B cell (primary cell): ENCODE measurements around the gene ATP8B1. TPM values are rescaled to one million over a fixed set of nuclear protein-coding genes. Genes with fewer than 3 reads are reported as not detected.

Experiments used
- ATAC-seq: fragments of 200-7000 bp; cut with Tn5 transposase; one replicate; pipeline ENCODE4 v1.10.0; 2021; ENCODE audit warnings: low read depth, mild to moderate bottlenecking, moderate number of reproducible peaks, moderate library complexity
- CTCF ChIA-PET: fragments of 350-600 bp; sonication (Branson Sonifier 250); formaldehyde crosslinking; loops from one replicate; lab custom pipeline; 2021; ENCODE audit warnings: antibody characterized with exemption, inconsistent platforms; lab: Charles Lee
- POLR2A ChIA-PET: fragments of 350-600 bp; sonication (Branson Sonifier 250); formaldehyde crosslinking; loops from one replicate; lab custom pipeline; 2021; ENCODE audit warnings: antibody characterized with exemption; lab: Charles Lee
- DNase-seq: peaks from one replicate; pipeline ENCODE4 v3.0.0; 2013
- H2AFZ ChIP-seq: 2 replicates; pipeline ENCODE4 v1.6.1; 2012; ENCODE audit warnings: mild to moderate bottlenecking, low read depth, low read length; ENCODE audit not compliant: insufficient read depth, poor library complexity, severe bottlenecking
- H3K27ac ChIP-seq, 2 donors: 1 replicate in 1 of 2; 2 replicates in 1 of 2; pipeline ENCODE4 v1.5.1; 2012 to 2013; ENCODE audit warnings: low read length in 2 of 2, mild to moderate bottlenecking in 2 of 2, moderate library complexity in 1 of 2
- H3K27me3 ChIP-seq, 4 experiments: fragments of 200-600 bp in 1 of 4; sonication (generic) in 1 of 4; replicated peaks in 1 of 4; 1 replicate in 2 of 4; 2 replicates in 2 of 4; pipeline versions ENCODE4 v1.6.1 to v1.7.0; 2013 to 2016; ENCODE audit warnings: low read length in 3 of 4, mild to moderate bottlenecking in 2 of 4, mixed read lengths in 1 of 4, moderate library complexity in 1 of 4; ENCODE audit not compliant: insufficient read depth in 4 of 4, control insufficient read depth in 3 of 4; ENCODE audit errors: control extremely low read depth in 1 of 4
- H3K36me3 ChIP-seq, 2 experiments: replicated peaks in 1 of 2; 1 replicate in 1 of 2; 2 replicates in 1 of 2; pipeline versions ENCODE4 v1.6.1 to v1.7.1; 2013; ENCODE audit warnings: low read length in 1 of 2; ENCODE audit not compliant: insufficient read depth in 2 of 2, control insufficient read depth in 1 of 2; ENCODE audit errors: control extremely low read depth in 1 of 2, extremely low read depth in 1 of 2
- H3K4me1 ChIP-seq, 2 donors: fragments of 200-600 bp in 1 of 2; sonication (generic) in 1 of 2; 1 replicate in 1 of 2; 2 replicates in 1 of 2; pipeline versions ENCODE4 v1.5.1 to v1.6.1; 2013 to 2017; ENCODE audit warnings: low read length in 2 of 2; ENCODE audit not compliant: control insufficient read depth in 2 of 2, insufficient read depth in 2 of 2
- H3K4me2 ChIP-seq: replicated peaks from 2 replicates; pipeline ENCODE3; 2012; ENCODE audit warnings: mild to moderate bottlenecking, low read depth, low read length; ENCODE audit not compliant: poor library complexity, severe bottlenecking
- H3K4me3 ChIP-seq, 5 experiments: fragments of 200-600 bp in 1 of 5; sonication (generic) in 1 of 5; 1 replicate in 3 of 5; 2 replicates in 2 of 5; pipeline versions ENCODE4 v1.5.1 to v1.7.0; 2011 to 2016; ENCODE audit warnings: low read length in 4 of 5, mild to moderate bottlenecking in 4 of 5, low read depth in 2 of 5, control low read depth in 1 of 5, moderate library complexity in 1 of 5; ENCODE audit not compliant: insufficient read depth in 1 of 5; ENCODE audit errors: control extremely low read depth in 1 of 5, extremely low read depth in 1 of 5
- H3K79me2 ChIP-seq: fragments of 200-600 bp; sonication (generic); one replicate; pipeline ENCODE4 v1.6.0; 2016; ENCODE audit warnings: low read length; ENCODE audit not compliant: control insufficient read depth, insufficient read depth
- H3K9ac ChIP-seq: fragments of 200-600 bp; sonication (generic); 2 replicates; pipeline ENCODE4 v1.6.1; 2017; ENCODE audit warnings: mild to moderate bottlenecking, low read length, moderate library complexity
- H3K9me3 ChIP-seq, 3 donors: one replicate each; pipeline versions ENCODE4 v1.6.1 to v1.7.1; 2013; ENCODE audit warnings: low read length in 2 of 3; ENCODE audit not compliant: control insufficient read depth in 2 of 3, insufficient read depth in 1 of 3; ENCODE audit errors: control extremely low read depth in 1 of 3
- H4K20me1 ChIP-seq: 2 replicates; pipeline ENCODE4 v1.6.0; 2012; ENCODE audit warnings: mild to moderate bottlenecking, low read length; ENCODE audit not compliant: insufficient read depth, control insufficient read depth, poor library complexity, severe bottlenecking
- H3K27ac Mint-ChIP-seq: one replicate; pipeline ENCODE4 v1.8.0; 2021; ENCODE audit warnings: mixed read lengths
- H3K27me3 Mint-ChIP-seq: one replicate; pipeline ENCODE4 v1.8.0; 2021; ENCODE audit warnings: mixed read lengths
- H3K4me1 Mint-ChIP-seq: one replicate; pipeline ENCODE4 v1.8.0; 2021; ENCODE audit warnings: mixed read lengths
- H3K4me3 Mint-ChIP-seq: one replicate; pipeline ENCODE4 v1.8.0; 2021; ENCODE audit warnings: mixed read lengths
- H3K9me3 Mint-ChIP-seq: one replicate; pipeline ENCODE4 v1.8.0; 2022; ENCODE audit warnings: mixed read lengths; ENCODE audit not compliant: insufficient read depth
- CTCF ChIP-seq: fragments of 200-600 bp; IDR thresholded peaks from one replicate; pipeline ENCODE4 v1.8.0; 2022; ENCODE audit warnings: antibody characterized with exemption, mild to moderate bottlenecking
- EZH2 ChIP-seq: IDR thresholded peaks from 2 replicates; pipeline ENCODE4 v1.6.1; 2012; ENCODE audit warnings: borderline replicate concordance, low read depth, mild to moderate bottlenecking, moderate library complexity, low read length; ENCODE audit not compliant: insufficient read depth, poor library complexity, severe bottlenecking
- WGBS: methylation state at CpG from one replicate; pipeline ENCODE4 v1.1.5; 2013; ENCODE audit warnings: missing lambda C conversion rate; ENCODE audit not compliant: insufficient coverage; 5-methylcytosine and 5-hydroxymethylcytosine counted together
- intact Hi-C: fragments of 100-400 bp; cut with micrococcal nuclease; formaldehyde crosslinking; loops from one replicate; pipeline ENCODE4 v1.10.0; 2022
- polyA plus RNA-seq: library from polyadenylated mRNA; depleted of rRNA; stranded (reverse); fragments of >200 nt; gene quantifications from 2 replicates; pipeline ENCODE4 v1.2.3, GENCODE V29; 2012
- total RNA-seq, 2 donors: library from RNA; stranded (reverse); fragments of 120-200 nt in 1 of 2; gene quantifications; 1 replicate in 1 of 2; 2 replicates in 1 of 2; pipeline versions ENCODE4 v1.2.3 to v1.2.4, GENCODE V29; 2013 to 2022

Gene ATP8B1
- total and polyA plus RNA-seq, 2 donors (not counting 1 experiment from before 2014, with no cell fraction given) = 0.27 TPM; not detected in 1

GRCh38 chr18:57630002-57630753, 172.9 kb downstream of the ATP8B1 start:
- ChIA-PET CTCF (interaction anchor here (0.9 to 1.9 kb wide), 11 partner anchors 8 to 505 kb away, joined by 3 to 14 read pairs (median 4); partner anchors contain the start of genes NARS1 and NEDD4L), POLR2A (interaction anchor here (0.6 to 2.4 kb wide), 2 partner anchors 8 to 12 kb away, joined by 3 to 35 read pairs; partner anchors contain the start of gene NARS1)
- peak overlapping the region; percentile 89 to 99 (median 98) for H3K4me3 ChIP-seq
- H3K9ac ChIP-seq = peak overlapping the region; percentile 89
- H3K4me1 ChIP-seq = peaks cover 12 to 13% of the 10 kb centered on the region in 2 donors
- peaks cover 20% of the 10 kb centered on the region for H3K79me2 ChIP-seq
- ATAC-seq (peak; percentile 93), DNase-seq (peak; percentile 95)
- TF ChIP-seq EZH2 (no peak), CTCF (peak; percentile 77)
- H3K27ac ChIP-seq = peak overlapping the region; percentile 82 to 85
- peak overlapping the region; percentile 79 for H3K4me2 ChIP-seq
- WGBS = 5% methylated on average over 47 of the region's 52 CpGs
- H3K36me3 ChIP-seq = peaks cover 0 to 2% of the 10 kb centered on the region in 2 experiments
- H3K9me3 ChIP-seq = no peaks in the 10 kb centered on the region
- intact Hi-C loops = loop anchor here (1.0 to 10.0 kb wide), 6 partner anchors 9 to 495 kb away; partner anchors contain the start of genes FECH and NARS1
- H4K20me1 ChIP-seq = peaks cover 14% of the 10 kb centered on the region
- H3K27me3 ChIP-seq = no peaks in the 10 kb centered on the region
- H3K27ac Mint-ChIP-seq = peak overlapping the region; percentile 98
- peaks cover 23% of the 10 kb centered on the region for H3K4me1 Mint-ChIP-seq
- H3K4me3 Mint-ChIP-seq = peak overlapping the region; percentile 97
- peak overlapping the region; percentile 89 for H2AFZ ChIP-seq
- no peaks in the 10 kb centered on the region for H3K9me3 Mint-ChIP-seq
- H3K27me3 Mint-ChIP-seq = no peaks in the 10 kb centered on the region
